HEK293 (cell line): ENCODE data around the gene MYL3.

Experiments used
- CTCF ChIA-PET: fragments of 350-600 bp; formaldehyde crosslinking; extraction: SDS; loops from one replicate; lab custom pipeline; 2021; ENCODE audit warnings: antibody characterized with exemption; lab: Yijun Ruan, JAX
- POLR2A ChIA-PET: fragments of 300-600 bp; formaldehyde crosslinking; extraction: SDS; loops from one replicate; lab custom pipeline; 2020; ENCODE audit warnings: antibody characterized with exemption, inconsistent platforms; lab: Yijun Ruan, JAX
- H3K27ac ChIP-seq: fragments of 200-500 bp; sonication (Bioruptor generic); 2 replicates; pipeline ENCODE4 v1.5.1; 2014; ENCODE audit warnings: low read depth, low read length, control low read depth, inconsistent platforms; ENCODE audit errors: extremely low read depth
- H3K36me3 ChIP-seq, 2 experiments: fragments of 200-500 bp in 1 of 2; sonication (Bioruptor generic) in 1 of 2; 1 replicate in 1 of 2; 2 replicates in 1 of 2; pipeline ENCODE4 v1.5.1; 2014 to 2017; ENCODE audit warnings: inconsistent platforms in 2 of 2, low read length in 2 of 2; ENCODE audit not compliant: control insufficient read depth in 2 of 2, insufficient read depth in 1 of 2
- H3K4me1 ChIP-seq: fragments of 200-500 bp; sonication (Bioruptor generic); 2 replicates; pipeline ENCODE4 v1.5.1; 2014; ENCODE audit warnings: mild to moderate bottlenecking, low read length, inconsistent platforms; ENCODE audit not compliant: control insufficient read depth, insufficient read depth
- H3K4me3 ChIP-seq: 2 replicates; pipeline ENCODE4 v1.5.1; 2011; ENCODE audit warnings: low read depth, mild to moderate bottlenecking, control low read depth, low read length, moderate library complexity
- H3K9me3 ChIP-seq: fragments of 200-500 bp; sonication (Bioruptor generic); 2 replicates; pipeline ENCODE4 v1.5.1; 2014; ENCODE audit warnings: low read depth, low read length, inconsistent platforms; ENCODE audit not compliant: control insufficient read depth, insufficient read depth
- MEIS1 ChIP-seq: sonication (generic); formaldehyde crosslinking; IDR thresholded peaks from 2 replicates; pipeline ENCODE4 v1.8.1; 2022; ENCODE audit warnings: missing genetic modification reagents, mild to moderate bottlenecking, borderline replicate concordance
- OVOL3 ChIP-seq: fragments of 450-650 bp; formaldehyde crosslinking; IDR thresholded peaks from 2 replicates; pipeline ENCODE4 v1.5.1; 2016; ENCODE audit warnings: missing biosample characterization, missing genetic modification characterization
- SALL2 ChIP-seq: fragments of 450-650 bp; formaldehyde crosslinking; IDR thresholded peaks from 2 replicates; pipeline ENCODE4 v1.5.0; 2017; ENCODE audit warnings: missing biosample characterization, mild to moderate bottlenecking, missing genetic modification characterization, borderline replicate concordance
- SCRT1 ChIP-seq: fragments of 450-650 bp; formaldehyde crosslinking; IDR thresholded peaks from 2 replicates; pipeline ENCODE4 v1.5.1; 2016; ENCODE audit warnings: missing biosample characterization, missing genetic modification characterization, borderline replicate concordance
- SP7 ChIP-seq: fragments of 450-650 bp; formaldehyde crosslinking; IDR thresholded peaks from 2 replicates; pipeline ENCODE4 v1.5.1; 2016; ENCODE audit warnings: missing biosample characterization, missing genetic modification characterization
- ZBTB48 ChIP-seq: fragments of 450-650 bp; formaldehyde crosslinking; IDR thresholded peaks from 2 replicates; pipeline ENCODE4 v1.5.1; 2016; ENCODE audit warnings: missing biosample characterization, missing genetic modification characterization
- ZEB2 ChIP-seq: fragments of 450-650 bp; formaldehyde crosslinking; IDR thresholded peaks from 2 replicates; pipeline ENCODE4 v1.5.1; 2016; ENCODE audit warnings: missing biosample characterization, missing genetic modification characterization
- ZNF121 ChIP-seq: fragments of 450-650 bp; formaldehyde crosslinking; IDR thresholded peaks from 2 replicates; pipeline ENCODE4 v1.5.1; 2016; ENCODE audit warnings: missing biosample characterization, missing genetic modification characterization
- ZNF157 ChIP-seq: fragments of 450-650 bp; formaldehyde crosslinking; IDR thresholded peaks from 2 replicates; pipeline ENCODE4 v1.5.1; 2016; ENCODE audit warnings: missing biosample characterization, missing genetic modification characterization
- ZNF2 ChIP-seq: fragments of 450-650 bp; formaldehyde crosslinking; IDR thresholded peaks from 2 replicates; pipeline ENCODE4 v1.5.1; 2016; ENCODE audit warnings: missing biosample characterization, missing genetic modification characterization
- ZNF274 ChIP-seq, 2 experiments: fragments of 200-500 bp in 1 of 2; fragments of 450-650 bp in 1 of 2; sonication (Bioruptor generic) in 1 of 2; formaldehyde crosslinking in 1 of 2; IDR thresholded peaks; 2 replicates each; pipeline versions ENCODE4 v1.5.1 to v1.6.1; 2014 to 2016; ENCODE audit warnings: borderline replicate concordance in 1 of 2, inconsistent platforms in 1 of 2, low read length in 1 of 2, missing biosample characterization in 1 of 2, missing genetic modification characterization in 1 of 2
- ZNF292 ChIP-seq: fragments of 450-650 bp; formaldehyde crosslinking; IDR thresholded peaks from 2 replicates; pipeline ENCODE4 v1.5.1; 2016; ENCODE audit warnings: low read depth, missing biosample characterization, missing genetic modification characterization, borderline replicate concordance
- ZNF302 ChIP-seq: fragments of 450-650 bp; formaldehyde crosslinking; IDR thresholded peaks from 2 replicates; pipeline ENCODE4 v1.5.1; 2016; ENCODE audit warnings: missing biosample characterization, missing genetic modification characterization, low read depth
- ZNF423 ChIP-seq: fragments of 450-650 bp; formaldehyde crosslinking; IDR thresholded peaks from 2 replicates; pipeline ENCODE4 v1.5.1; 2016; ENCODE audit warnings: missing biosample characterization, missing genetic modification characterization
- ZNF558 ChIP-seq: fragments of 450-650 bp; formaldehyde crosslinking; IDR thresholded peaks from 2 replicates; pipeline ENCODE4 v1.5.1; 2016; ENCODE audit warnings: missing biosample characterization, missing genetic modification characterization
- ZNF600 ChIP-seq: fragments of 450-650 bp; formaldehyde crosslinking; IDR thresholded peaks from 2 replicates; pipeline ENCODE4 v1.5.1; 2016; ENCODE audit warnings: missing biosample characterization, missing genetic modification characterization
- ZNF626 ChIP-seq: fragments of 450-650 bp; sonication (Bioruptor Pico); formaldehyde crosslinking; IDR thresholded peaks from 2 replicates; pipeline ENCODE4 v1.5.1; 2018; ENCODE audit warnings: missing biosample characterization, missing genetic modification characterization, inconsistent platforms
- ZNF670 ChIP-seq: fragments of 450-650 bp; formaldehyde crosslinking; IDR thresholded peaks from 2 replicates; pipeline ENCODE4 v1.5.1; 2016; ENCODE audit warnings: missing biosample characterization, missing genetic modification characterization, low read depth
- ZNF747 ChIP-seq: fragments of 450-650 bp; formaldehyde crosslinking; IDR thresholded peaks from 2 replicates; pipeline ENCODE4 v1.5.1; 2016; ENCODE audit warnings: missing biosample characterization, missing genetic modification characterization
- ZNF76 ChIP-seq: fragments of 450-650 bp; formaldehyde crosslinking; IDR thresholded peaks from 2 replicates; pipeline ENCODE4; 2016; ENCODE audit warnings: low read depth, missing biosample characterization, missing genetic modification characterization, borderline replicate concordance
- ZSCAN4 ChIP-seq: fragments of 450-650 bp; formaldehyde crosslinking; IDR thresholded peaks from 2 replicates; pipeline ENCODE4 v1.5.1; 2017; ENCODE audit warnings: missing biosample characterization, missing genetic modification characterization
- TF ChIP-seq, protein P1 (sequence below): fragments of 450-650 bp; formaldehyde crosslinking; IDR thresholded peaks from 2 replicates; pipeline ENCODE4 v1.5.1; 2016; ENCODE audit warnings: missing biosample characterization, missing genetic modification characterization
- TF ChIP-seq, protein P2 (sequence below): fragments of 450-650 bp; formaldehyde crosslinking; IDR thresholded peaks from 2 replicates; pipeline ENCODE4 v1.5.1; 2016; ENCODE audit warnings: missing biosample characterization, missing genetic modification characterization, low read depth
- TF ChIP-seq, protein P3 (sequence below): fragments of 450-650 bp; formaldehyde crosslinking; IDR thresholded peaks from 2 replicates; pipeline ENCODE4 v1.5.1; 2017; ENCODE audit warnings: missing biosample characterization, missing genetic modification characterization
- TF ChIP-seq, protein P4 (sequence below): fragments of 450-650 bp; formaldehyde crosslinking; IDR thresholded peaks from 2 replicates; pipeline ENCODE4 v1.5.1; 2016; ENCODE audit warnings: missing biosample characterization, missing genetic modification characterization

Gene MYL3

DNA sequence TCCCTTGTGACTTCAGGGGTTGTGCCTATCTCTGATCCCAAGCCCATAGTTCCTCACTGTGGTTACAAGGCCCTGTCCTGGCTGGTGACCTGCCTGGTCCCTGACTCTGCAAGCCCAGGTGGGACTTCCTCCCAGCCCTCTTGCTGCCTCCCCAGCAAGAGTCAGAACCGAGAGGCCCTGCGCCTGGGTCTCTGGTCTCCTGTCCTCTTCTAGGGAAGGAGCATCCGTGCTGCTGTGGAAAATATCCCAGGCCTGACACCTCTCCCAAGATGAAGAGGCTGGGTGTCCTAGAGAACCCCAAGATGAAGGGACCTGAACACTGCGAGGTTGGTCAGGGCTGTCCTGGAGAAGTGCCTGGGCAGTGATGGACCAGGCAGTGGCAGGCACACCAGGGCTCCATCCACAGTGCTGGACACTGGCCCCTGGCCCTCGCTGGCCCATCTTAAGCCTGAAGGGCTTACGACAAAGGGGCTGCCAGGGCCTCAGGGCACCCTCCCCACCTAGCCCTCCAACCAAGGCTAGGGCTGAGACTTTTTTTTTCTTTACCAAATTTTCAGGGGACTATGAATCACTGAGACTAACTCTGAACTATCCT, 47.0 kb upstream of the MYL3 start:
- H3K36me3 ChIP-seq, result no peaks in the 10 kb centered on the region
- no peaks in the 10 kb centered on the region for H3K9me3 ChIP-seq
- peaks cover 5% of the 10 kb centered on the region; the same call in 1 of the 2 replicates for H3K4me1 ChIP-seq
- ChIA-PET POLR2A (interaction anchor here (1.2 kb wide), 1 partner anchor 64 kb away, joined by 7 read pairs; no protein-coding TSS in a partner anchor), CTCF (interaction anchor here (0.6 to 1.6 kb wide), 13 partner anchors 10 to 247 kb away, joined by 3 to 12 read pairs (median 4); no protein-coding TSS in a partner anchor)
- TF ChIP-seq ZNF292 (tag by site-specific recombination) (no peak), ZNF600 (tag by site-specific recombination) (no peak), ZNF302 (tag by site-specific recombination) (no peak), ZNF76 (tag by site-specific recombination) (no peak), ZNF626 (no peak), OVOL3 (tag by site-specific recombination) (no peak), ZSCAN4 (tag by site-specific recombination) (no peak), ZEB2 (tag by site-specific recombination) (no peak), SCRT1 (no peak), SP7 (tag by site-specific recombination) (no peak), SALL2 (tag by site-specific recombination) (no peak), MEIS1 (CRISPR knock-in tag) (no peak), ZNF274 (IDR thresholded peaks at IDR 0.05; ENCODE audit: low read length) (no peak), ZNF274 (tag by site-specific recombination; IDR thresholded peaks at IDR 0.05; ENCODE audit: borderline replicate concordance) (no peak), ZNF121 (no peak)
- TF ChIP-seq, protein P1, sequence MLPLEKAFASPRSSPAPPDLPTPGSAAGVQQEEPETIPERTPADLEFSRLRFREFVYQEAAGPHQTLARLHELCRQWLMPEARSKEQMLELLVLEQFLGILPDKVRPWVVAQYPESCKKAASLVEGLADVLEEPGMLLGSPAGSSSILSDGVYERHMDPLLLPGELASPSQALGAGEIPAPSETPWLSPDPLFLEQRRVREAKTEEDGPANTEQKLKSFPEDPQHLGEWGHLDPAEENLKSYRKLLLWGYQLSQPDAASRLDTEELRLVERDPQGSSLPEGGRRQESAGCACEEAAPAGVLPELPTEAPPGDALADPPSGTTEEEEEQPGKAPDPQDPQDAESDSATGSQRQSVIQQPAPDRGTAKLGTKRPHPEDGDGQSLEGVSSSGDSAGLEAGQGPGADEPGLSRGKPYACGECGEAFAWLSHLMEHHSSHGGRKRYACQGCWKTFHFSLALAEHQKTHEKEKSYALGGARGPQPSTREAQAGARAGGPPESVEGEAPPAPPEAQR (tag by site-specific recombination), result no peak
- TF ChIP-seq, protein P2, sequence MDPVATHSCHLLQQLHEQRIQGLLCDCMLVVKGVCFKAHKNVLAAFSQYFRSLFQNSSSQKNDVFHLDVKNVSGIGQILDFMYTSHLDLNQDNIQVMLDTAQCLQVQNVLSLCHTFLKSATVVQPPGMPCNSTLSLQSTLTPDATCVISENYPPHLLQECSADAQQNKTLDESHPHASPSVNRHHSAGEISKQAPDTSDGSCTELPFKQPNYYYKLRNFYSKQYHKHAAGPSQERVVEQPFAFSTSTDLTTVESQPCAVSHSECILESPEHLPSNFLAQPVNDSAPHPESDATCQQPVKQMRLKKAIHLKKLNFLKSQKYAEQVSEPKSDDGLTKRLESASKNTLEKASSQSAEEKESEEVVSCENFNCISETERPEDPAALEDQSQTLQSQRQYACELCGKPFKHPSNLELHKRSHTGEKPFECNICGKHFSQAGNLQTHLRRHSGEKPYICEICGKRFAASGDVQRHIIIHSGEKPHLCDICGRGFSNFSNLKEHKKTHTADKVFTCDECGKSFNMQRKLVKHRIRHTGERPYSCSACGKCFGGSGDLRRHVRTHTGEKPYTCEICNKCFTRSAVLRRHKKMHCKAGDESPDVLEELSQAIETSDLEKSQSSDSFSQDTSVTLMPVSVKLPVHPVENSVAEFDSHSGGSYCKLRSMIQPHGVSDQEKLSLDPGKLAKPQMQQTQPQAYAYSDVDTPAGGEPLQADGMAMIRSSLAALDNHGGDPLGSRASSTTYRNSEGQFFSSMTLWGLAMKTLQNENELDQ (tag by site-specific recombination), result no peak
- H3K27ac ChIP-seq, result no peak overlapping the region
- H3K4me3 ChIP-seq, result no peak overlapping the region

DNA sequence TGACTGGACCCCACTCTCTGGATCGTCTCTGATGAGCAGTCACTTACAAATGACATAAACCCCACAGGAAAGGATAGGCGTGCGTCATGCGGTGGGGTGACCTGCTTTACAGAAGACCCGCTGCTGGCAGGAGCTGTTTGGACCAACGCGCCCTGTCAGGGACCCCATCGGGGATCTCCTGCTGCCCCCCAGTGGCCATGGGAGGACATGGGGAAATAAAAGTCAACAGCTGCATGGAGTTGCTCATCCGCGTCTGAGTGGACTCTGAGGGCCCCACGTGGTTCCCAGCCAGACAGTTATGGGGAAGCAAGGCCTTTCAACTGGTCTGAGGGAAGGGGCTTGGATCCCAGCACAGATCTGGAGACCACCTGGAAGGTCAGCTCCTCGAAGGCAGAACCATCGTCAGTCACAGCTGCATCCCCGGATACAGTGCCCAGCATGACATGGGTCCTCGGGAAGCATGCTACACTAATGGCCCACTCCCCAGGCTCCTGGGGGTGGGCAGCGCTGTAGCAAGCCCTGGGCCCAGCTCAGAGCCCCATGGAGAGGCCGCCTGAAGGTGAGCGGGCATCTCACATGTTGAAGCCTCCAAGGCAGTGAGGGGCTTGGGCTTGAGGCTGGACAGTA, 46.4 kb upstream of the MYL3 start:
- CTCF ChIA-PET, result interaction anchor here (0.6 to 1.6 kb wide), 17 partner anchors 9 to 319 kb away, joined by 3 to 12 read pairs (median 4); no protein-coding TSS in a partner anchor
- Histone ChIP-seq H3K4me3 (no peak overlapping the region), H3K36me3 (no peaks in the 10 kb centered on the region), H3K27ac (no peak overlapping the region), H3K4me1 (peaks cover 5% of the 10 kb centered on the region; the same call in 1 of the 2 replicates), H3K9me3 (no peaks in the 10 kb centered on the region)
- POLR2A ChIA-PET, result interaction anchor here (1.2 kb wide), 1 partner anchor 64 kb away, joined by 7 read pairs; no protein-coding TSS in a partner anchor
- no peak for TF ChIP-seq ZNF292 (tag by site-specific recombination)
- TF ChIP-seq ZNF670 (tag by site-specific recombination), result no peak
- TF ChIP-seq, protein P3, sequence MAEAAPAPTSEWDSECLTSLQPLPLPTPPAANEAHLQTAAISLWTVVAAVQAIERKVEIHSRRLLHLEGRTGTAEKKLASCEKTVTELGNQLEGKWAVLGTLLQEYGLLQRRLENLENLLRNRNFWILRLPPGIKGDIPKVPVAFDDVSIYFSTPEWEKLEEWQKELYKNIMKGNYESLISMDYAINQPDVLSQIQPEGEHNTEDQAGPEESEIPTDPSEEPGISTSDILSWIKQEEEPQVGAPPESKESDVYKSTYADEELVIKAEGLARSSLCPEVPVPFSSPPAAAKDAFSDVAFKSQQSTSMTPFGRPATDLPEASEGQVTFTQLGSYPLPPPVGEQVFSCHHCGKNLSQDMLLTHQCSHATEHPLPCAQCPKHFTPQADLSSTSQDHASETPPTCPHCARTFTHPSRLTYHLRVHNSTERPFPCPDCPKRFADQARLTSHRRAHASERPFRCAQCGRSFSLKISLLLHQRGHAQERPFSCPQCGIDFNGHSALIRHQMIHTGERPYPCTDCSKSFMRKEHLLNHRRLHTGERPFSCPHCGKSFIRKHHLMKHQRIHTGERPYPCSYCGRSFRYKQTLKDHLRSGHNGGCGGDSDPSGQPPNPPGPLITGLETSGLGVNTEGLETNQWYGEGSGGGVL (tag by site-specific recombination), result no peak
- TF ChIP-seq ZNF2 (tag by site-specific recombination), result 0 out of 2 replicates have a peak, but pooled peaks have one; percentile 29
- no peak for TF ChIP-seq ZNF423 (tag by site-specific recombination)
- peak; percentile 26; the same call in 1 of the 2 replicates for TF ChIP-seq ZBTB48
- TF ChIP-seq, protein P4, sequence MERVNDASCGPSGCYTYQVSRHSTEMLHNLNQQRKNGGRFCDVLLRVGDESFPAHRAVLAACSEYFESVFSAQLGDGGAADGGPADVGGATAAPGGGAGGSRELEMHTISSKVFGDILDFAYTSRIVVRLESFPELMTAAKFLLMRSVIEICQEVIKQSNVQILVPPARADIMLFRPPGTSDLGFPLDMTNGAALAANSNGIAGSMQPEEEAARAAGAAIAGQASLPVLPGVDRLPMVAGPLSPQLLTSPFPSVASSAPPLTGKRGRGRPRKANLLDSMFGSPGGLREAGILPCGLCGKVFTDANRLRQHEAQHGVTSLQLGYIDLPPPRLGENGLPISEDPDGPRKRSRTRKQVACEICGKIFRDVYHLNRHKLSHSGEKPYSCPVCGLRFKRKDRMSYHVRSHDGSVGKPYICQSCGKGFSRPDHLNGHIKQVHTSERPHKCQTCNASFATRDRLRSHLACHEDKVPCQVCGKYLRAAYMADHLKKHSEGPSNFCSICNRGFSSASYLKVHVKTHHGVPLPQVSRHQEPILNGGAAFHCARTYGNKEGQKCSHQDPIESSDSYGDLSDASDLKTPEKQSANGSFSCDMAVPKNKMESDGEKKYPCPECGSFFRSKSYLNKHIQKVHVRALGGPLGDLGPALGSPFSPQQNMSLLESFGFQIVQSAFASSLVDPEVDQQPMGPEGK, result no peak
- TF ChIP-seq ZNF558 (tag by site-specific recombination), result no peak
- no peak for TF ChIP-seq ZNF747 (tag by site-specific recombination)
- TF ChIP-seq ZNF157 (tag by site-specific recombination), result no peak
